GM13976 (cell line): ENCODE results near the gene KCTD1.

ENCODE experiments used
- DNase-seq: peaks from one replicate; pipeline ENCODE4 v3.0.0; 2012; ENCODE audit warnings: low spot score
- in situ Hi-C: fragments of 300-500 bp; cut with MboI; formaldehyde crosslinking; loops from one replicate; pipeline ENCODE4 v1.12.0; 2022; ENCODE audit warnings: low sequenced_read_pairs, mixed read lengths, inconsistent platforms; ENCODE audit not compliant: unreplicated experiment
- TF ChIP-seq, protein P1 (sequence below): IDR thresholded peaks from 2 replicates; pipeline ENCODE4 v1.5.1; 2012; ENCODE audit warnings: borderline replicate concordance, mild to moderate bottlenecking; ENCODE audit not compliant: insufficient read depth; ENCODE audit errors: extremely low read depth, missing control alignments, control extremely low read depth

Gene KCTD1

DNA sequence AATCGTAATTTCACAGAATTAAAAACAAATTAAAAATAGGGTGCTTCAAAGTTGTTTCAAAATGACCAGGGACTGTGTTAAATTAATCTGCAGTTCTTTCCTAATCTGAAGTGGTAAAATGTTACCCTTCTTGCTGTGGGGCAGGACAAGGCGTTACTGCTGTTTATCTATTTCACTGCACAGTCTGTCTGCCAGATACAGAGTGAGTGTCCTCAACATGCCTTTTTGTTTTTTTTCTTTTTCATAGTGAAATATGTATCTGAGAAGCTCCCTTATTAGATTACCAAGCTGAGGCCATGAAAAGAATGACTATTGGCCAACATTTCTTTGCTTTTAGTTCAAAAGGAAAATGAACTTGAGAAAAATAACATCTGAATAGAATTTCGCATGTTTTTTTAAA lies 38.0 kb downstream of the KCTD1 start:
- in situ Hi-C loops = no loop called here
- TF ChIP-seq, protein P1, sequence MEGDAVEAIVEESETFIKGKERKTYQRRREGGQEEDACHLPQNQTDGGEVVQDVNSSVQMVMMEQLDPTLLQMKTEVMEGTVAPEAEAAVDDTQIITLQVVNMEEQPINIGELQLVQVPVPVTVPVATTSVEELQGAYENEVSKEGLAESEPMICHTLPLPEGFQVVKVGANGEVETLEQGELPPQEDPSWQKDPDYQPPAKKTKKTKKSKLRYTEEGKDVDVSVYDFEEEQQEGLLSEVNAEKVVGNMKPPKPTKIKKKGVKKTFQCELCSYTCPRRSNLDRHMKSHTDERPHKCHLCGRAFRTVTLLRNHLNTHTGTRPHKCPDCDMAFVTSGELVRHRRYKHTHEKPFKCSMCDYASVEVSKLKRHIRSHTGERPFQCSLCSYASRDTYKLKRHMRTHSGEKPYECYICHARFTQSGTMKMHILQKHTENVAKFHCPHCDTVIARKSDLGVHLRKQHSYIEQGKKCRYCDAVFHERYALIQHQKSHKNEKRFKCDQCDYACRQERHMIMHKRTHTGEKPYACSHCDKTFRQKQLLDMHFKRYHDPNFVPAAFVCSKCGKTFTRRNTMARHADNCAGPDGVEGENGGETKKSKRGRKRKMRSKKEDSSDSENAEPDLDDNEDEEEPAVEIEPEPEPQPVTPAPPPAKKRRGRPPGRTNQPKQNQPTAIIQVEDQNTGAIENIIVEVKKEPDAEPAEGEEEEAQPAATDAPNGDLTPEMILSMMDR = no peak
- no peak for DNase-seq

DNA sequence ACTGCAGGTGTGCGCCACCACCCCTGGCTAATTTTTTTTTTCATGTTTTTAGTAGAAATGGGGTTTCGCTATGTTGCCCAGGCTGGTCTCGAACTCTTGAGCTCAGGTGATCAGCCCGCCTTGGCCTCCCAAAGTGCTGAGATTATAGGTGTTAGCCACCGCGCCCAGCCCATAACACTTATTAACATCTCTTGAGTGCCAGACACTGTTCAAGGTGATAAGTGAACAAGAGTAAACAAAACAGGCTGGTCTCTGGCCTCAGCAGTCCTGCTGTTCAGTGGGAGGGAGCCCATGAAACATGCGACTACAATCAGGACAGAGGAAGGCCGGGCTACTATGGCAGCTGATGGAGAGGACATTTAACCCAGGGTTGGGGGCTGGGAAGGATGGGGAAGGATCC lies 42.3 kb downstream of the KCTD1 start:
- TF ChIP-seq, protein P1 = no peak
- no peak for DNase-seq
- in situ Hi-C loops = no loop called here

DNA sequence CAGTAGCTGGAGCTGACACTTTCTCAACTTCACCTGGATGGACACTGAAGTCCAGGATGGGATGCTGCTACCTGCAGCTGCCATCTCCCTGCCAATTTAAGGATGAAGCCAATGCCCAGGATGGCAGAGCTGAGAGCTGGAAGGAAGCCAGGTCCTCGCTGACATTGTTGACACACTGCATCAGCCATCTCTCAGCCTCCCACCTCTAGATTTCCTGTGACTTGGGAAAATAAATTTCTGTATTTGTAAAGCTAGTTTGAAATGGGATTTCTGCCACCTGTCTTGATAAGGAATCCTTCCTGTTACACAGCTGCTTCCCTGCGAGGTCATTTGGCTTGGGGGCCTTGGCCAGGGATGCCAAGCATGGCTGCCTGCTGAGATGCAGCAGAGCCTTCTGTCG lies 43.5 kb downstream of the KCTD1 start:
- TF ChIP-seq, protein P1 = no peak
- DNase-seq = no peak
- in situ Hi-C loops = no loop called here

DNA sequence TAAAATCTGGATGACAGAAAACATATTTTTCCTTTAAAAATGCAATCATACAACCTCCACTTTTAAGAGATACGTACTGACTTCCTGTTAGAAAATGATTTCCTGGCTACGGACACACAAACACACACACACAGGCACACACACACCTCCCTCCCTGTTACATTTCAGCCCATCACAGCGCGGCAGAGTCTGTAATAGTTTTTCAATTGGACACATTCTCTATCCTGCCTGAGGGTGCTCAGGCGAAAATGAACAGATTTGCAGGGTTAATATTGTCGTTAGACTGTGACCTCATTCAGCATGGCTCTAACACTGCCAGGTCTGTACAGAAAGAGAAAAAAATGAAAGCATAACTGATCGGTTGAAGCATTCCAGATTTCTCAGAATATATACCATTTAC lies 45.0 kb downstream of the KCTD1 start:
- DNase-seq = no peak
- in situ Hi-C loops = no loop called here
- TF ChIP-seq, protein P1 = no peak

DNA sequence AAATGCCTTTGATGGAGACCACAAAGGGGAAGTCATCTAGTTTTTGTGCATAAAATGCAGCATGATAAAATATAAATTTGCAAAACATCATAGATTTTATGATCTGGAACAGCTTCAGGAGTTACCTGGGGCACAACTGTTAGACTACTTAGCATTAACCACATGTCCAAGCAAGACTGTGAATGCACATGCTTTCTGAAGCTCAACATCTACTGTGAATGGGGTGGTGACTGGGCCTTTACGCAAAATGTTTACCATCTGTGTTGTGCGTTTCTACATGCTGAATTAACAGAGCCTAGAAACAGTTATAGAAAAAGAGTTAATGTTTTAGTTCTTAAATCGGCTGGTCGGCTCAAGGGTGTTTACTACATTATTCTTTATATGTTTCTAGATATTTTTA lies 45.5 kb downstream of the KCTD1 start:
- TF ChIP-seq, protein P1 = no peak
- in situ Hi-C loops = no loop called here
- DNase-seq = no peak

DNA sequence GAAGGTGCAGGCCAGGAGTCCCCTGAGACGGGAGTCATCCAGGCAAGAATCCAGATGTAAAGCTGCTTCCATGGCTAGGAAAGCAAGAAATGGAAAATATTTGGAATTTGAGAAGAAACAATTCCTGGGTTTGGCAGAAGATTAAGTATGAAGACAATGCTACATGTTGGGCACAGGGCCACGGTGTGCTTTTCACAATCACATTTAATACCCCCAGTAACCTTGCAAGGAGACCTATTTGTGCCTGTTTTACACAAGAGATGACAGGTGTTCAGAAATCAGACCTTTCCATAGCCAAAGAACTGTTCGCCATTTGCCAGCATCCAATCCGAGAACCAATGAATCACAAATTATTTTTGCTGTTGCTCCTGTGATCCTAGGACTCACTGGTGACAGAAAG lies 50.5 kb downstream of the KCTD1 start:
- TF ChIP-seq, protein P1 = no peak
- in situ Hi-C loops = no loop called here
- no peak for DNase-seq

DNA sequence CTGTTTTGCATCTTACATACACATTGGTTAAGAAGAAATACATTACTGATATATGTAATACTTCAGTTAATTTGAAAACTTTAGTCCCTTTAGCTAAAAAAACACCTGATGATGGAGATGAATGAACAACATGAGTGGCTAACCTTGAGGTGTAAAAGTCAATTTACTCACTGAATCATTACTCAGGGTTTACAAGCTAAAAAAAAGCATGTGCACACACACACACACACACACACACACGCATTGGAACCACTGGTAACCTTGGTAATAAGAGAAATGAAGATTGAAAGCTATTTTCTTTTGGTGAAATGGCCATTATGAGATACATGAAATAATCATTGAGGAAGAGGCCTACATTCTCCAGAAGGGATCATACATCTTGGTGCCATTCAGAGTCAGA lies 51.8 kb downstream of the KCTD1 start:
- TF ChIP-seq, protein P1 = no peak
- in situ Hi-C loops = no loop called here
- DNase-seq = no peak
